ENCODE data around the gene RNF11.

DNA sequence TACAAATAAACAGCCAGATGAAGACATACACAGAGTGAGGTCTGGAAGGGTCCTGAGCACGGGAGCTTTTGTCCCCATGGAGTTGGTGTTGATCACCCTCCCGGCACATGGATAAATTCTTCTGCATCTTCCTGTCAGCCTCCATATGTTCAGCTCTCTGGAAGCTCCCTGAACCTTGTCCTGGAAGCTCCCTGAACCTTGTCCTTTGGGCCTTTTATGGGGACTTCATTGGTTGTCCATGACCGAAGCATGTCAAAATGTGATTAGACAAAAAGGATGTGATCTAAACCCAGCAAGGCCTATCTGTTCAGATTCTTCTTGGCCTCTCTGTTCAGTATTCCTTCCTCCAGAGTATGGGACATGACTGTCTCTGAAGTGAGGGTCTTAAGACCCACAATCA, 25.4 kb upstream of the RNF11 start:
- TF ChIP-seq BHLHE40 (IDR thresholded peaks at IDR 0.05; ENCODE audit: borderline replicate concordance), result no peak
- no peak for TF ChIP-seq ARNT (IDR thresholded peaks at IDR 0.05)
